Measurements from ENCODE around the gene EOLA2. TPM values are rescaled to one million over a fixed set of nuclear protein-coding genes. Genes with fewer than 3 reads are reported as not detected.
A peak's percentile ranks its signal among the peaks of the same experiment; 100 is the strongest.
"Not testable (repeated sequence)": the region's sequence is repeated elsewhere in the genome, so short reads cannot be mapped to it uniquely, and the experiment has no call there.

Gene EOLA2
- polyA plus RNA-seq, 2 of the 4 experiments (the other 2 are of a cell fraction) = 34.5 to 60.9 TPM

- TF ChIP-seq EHF (CRISPR knock-in tag; IDR thresholded peaks at IDR 0.05) (no peak), GATA3 (IDR thresholded peaks at IDR 0.05; ENCODE audit: borderline replicate concordance) (no peak), MAZ (IDR thresholded peaks at IDR 0.05; ENCODE audit: borderline replicate concordance, low read depth, low read length) (no peak), BHLHE40 (IDR thresholded peaks at IDR 0.05; ENCODE audit: low read depth, low read length) (no peak), SREBF2 (IDR thresholded peaks at IDR 0.05) (no peak), HOXB5 (CRISPR knock-in tag; IDR thresholded peaks at IDR 0.05) (no peak), NR3C1 (IDR thresholded peaks at IDR 0.05) (no peak), CEBPB (IDR thresholded peaks at IDR 0.05) (no peak), CBX8 (IDR thresholded peaks at IDR 0.05) (no peak), ESRRA (IDR thresholded peaks at IDR 0.05; ENCODE audit: borderline replicate concordance, low read length) (no peak), MAX (IDR thresholded peaks at IDR 0.05) (no peak), FOSB (CRISPR knock-in tag; IDR thresholded peaks at IDR 0.05) (no peak), ELK1 (IDR thresholded peaks at IDR 0.05; ENCODE audit: low read depth, low read length) (no peak), BCL3 (IDR thresholded peaks at IDR 0.05) (no peak), HDAC2 (IDR thresholded peaks at IDR 0.05) (no peak), CHD4 (IDR thresholded peaks at IDR 0.05; ENCODE audit: borderline replicate concordance) (no peak), HMGXB4 (CRISPR knock-in tag; IDR thresholded peaks at IDR 0.05; ENCODE audit: borderline replicate concordance) (no peak), PHF8 (IDR thresholded peaks at IDR 0.05; ENCODE audit: borderline replicate concordance, low read depth) (no peak), TFCP2L1 (CRISPR knock-in tag; IDR thresholded peaks at IDR 0.05) (no peak), RFX5 (IDR thresholded peaks at IDR 0.05) (no peak)
- H3K4me1 ChIP-seq = no peaks in the 10 kb centered on the region
- DNase-seq (ENCODE audit: low read depth in 1 of 2, low spot score in 1 of 2) (peak; percentile 3 to 4), FAIRE-seq (no peak), ATAC-seq (peak; percentile 62 to 82; a peak in 4 of 6 replicates)
- peak overlapping the region; percentile 59 for H3K4me2 ChIP-seq
- no peak overlapping the region for H3K27ac ChIP-seq
- WGBS (ENCODE audit: missing lambda C conversion rate) = 17% methylated on average over 6 of the region's 6 CpGs
- ChIA-PET POLR2A (no interaction called here), CTCF (no interaction called here)
- H3K9me3 ChIP-seq = no peaks in the 10 kb centered on the region
- H3K4me3 ChIP-seq = peak overlapping the region; percentile 18; the same call in 1 of the 3 replicates
Observed at GRCh38 chrX:149903889-149904748, 34.2 kb downstream of the EOLA2 start.

GRCh38 chrX:149898554-149898953, 39.7 kb downstream of the EOLA2 start:
- ChIA-PET POLR2A (no interaction called here), CTCF (no interaction called here)
- H3K4me1 ChIP-seq = no peaks in the 10 kb centered on the region
- H3K4me2 ChIP-seq = no peak overlapping the region
- ATAC-seq (no peak), DNase-seq (ENCODE audit: low read depth in 1 of 2, low spot score in 1 of 2) (no peak), FAIRE-seq (no peak)
- H3K9me3 ChIP-seq = no peaks in the 10 kb centered on the region
- H3K4me3 ChIP-seq = no peak overlapping the region
- no peak overlapping the region for H3K27ac ChIP-seq
- 0% methylated on average over 1 of the region's 1 CpG for WGBS (ENCODE audit: missing lambda C conversion rate)
- no peak for TF ChIP-seq HOXB13 (CRISPR knock-in tag; IDR thresholded peaks at IDR 0.05; ENCODE audit: low read depth)
- TF ChIP-seq HOXA7 (CRISPR knock-in tag; IDR thresholded peaks at IDR 0.05) = no peak
- TF ChIP-seq CHD2 (IDR thresholded peaks at IDR 0.05; ENCODE audit: low read length, partially characterized antibody) = no peak

GRCh38 chrX:149890828-149891227, 47.5 kb downstream of the EOLA2 start:
- 30% methylated on average over 1 of the region's 2 CpGs for WGBS (ENCODE audit: missing lambda C conversion rate)
- FAIRE-seq; H3K27ac ChIP-seq; ATAC-seq; H3K9me3 ChIP-seq; H3K4me1 ChIP-seq; H3K4me2 ChIP-seq; CTCF ChIA-PET; DNase-seq (ENCODE audit: low read depth in 1 of 2, low spot score in 1 of 2); H3K4me3 ChIP-seq; POLR2A ChIA-PET: not testable (repeated sequence)
